SH-SY5Y (cell line): ENCODE data around the gene MCF2L2.

Experiments
- GATA2 ChIP-seq: IDR thresholded peaks from 2 replicates; pipeline ENCODE4 v1.6.1; 2011; ENCODE audit warnings: mild to moderate bottlenecking, low read depth, low read length
- GATA3 ChIP-seq: IDR thresholded peaks from 2 replicates; pipeline ENCODE4 v1.6.1; 2011; ENCODE audit warnings: low read depth, mild to moderate bottlenecking, low read length, moderate library complexity

GRCh38 chr3:183208800-183209199, 219.6 kb downstream of the MCF2L2 start:
- TF ChIP-seq GATA2 (no peak), GATA3 (no peak)
